ENCODE results near the gene SFXN4. TPM values are rescaled to one million over a fixed set of nuclear protein-coding genes. Genes with fewer than 3 reads are reported as not detected.

The SFXN4 gene
- total RNA-seq, 4 donors from 2014 or later, result 12.2 to 37.4 (median 15.0) TPM

GRCh38 chr10:119119400-119119799 lies 46.1 kb downstream of the SFXN4 start:
- Histone ChIP-seq H3K4me3 (no peak overlapping the region), H3K4me1 (no peaks in the 10 kb centered on the region), H3K27me3 (no peaks in the 10 kb centered on the region), H3K27ac (no peak overlapping the region), H3K36me3 (peaks cover 76% of the 10 kb centered on the region), H3K9me3 (no peaks in the 10 kb centered on the region)
- TF ChIP-seq CTCF (IDR thresholded peaks at IDR 0.05) (no peak), EP300 (IDR thresholded peaks at IDR 0.05) (no peak), POLR2AphosphoS5 (IDR thresholded peaks at IDR 0.05) (no peak), POLR2A (IDR thresholded peaks at IDR 0.05) (no peak)
- DNase-seq (ENCODE audit: low spot score in 2 of 2), result no peak
- 100% methylated on average over 1 of the region's 1 CpG for WGBS

GRCh38 chr10:119118231-119118630 lies 47.3 kb downstream of the SFXN4 start:
- H3K4me3 ChIP-seq, result no peak overlapping the region
- WGBS, result 88% methylated on average over 5 of the region's 5 CpGs
- TF ChIP-seq CTCF (IDR thresholded peaks at IDR 0.05), result no peak
- no peak for TF ChIP-seq EP300 (IDR thresholded peaks at IDR 0.05)
- no peak for TF ChIP-seq POLR2AphosphoS5 (IDR thresholded peaks at IDR 0.05)
- no peak for TF ChIP-seq POLR2A (IDR thresholded peaks at IDR 0.05)
- no peaks in the 10 kb centered on the region for H3K9me3 ChIP-seq
- H3K27ac ChIP-seq, result no peak overlapping the region
- DNase-seq (ENCODE audit: low spot score in 2 of 2), result no peak
- H3K4me1 ChIP-seq, result no peaks in the 10 kb centered on the region
- peaks cover 76% of the 10 kb centered on the region for H3K36me3 ChIP-seq
- H3K27me3 ChIP-seq, result no peaks in the 10 kb centered on the region

GRCh38 chr10:119116326-119116951 lies 49.1 kb downstream of the SFXN4 start:
- WGBS, result 95% methylated on average over 6 of the region's 6 CpGs
- Histone ChIP-seq H3K4me3 (no peak overlapping the region), H3K36me3 (peaks cover 76% of the 10 kb centered on the region), H3K27ac (no peak overlapping the region), H3K27me3 (no peaks in the 10 kb centered on the region), H3K9me3 (no peaks in the 10 kb centered on the region), H3K4me1 (no peaks in the 10 kb centered on the region)
- TF ChIP-seq POLR2AphosphoS5 (IDR thresholded peaks at IDR 0.05) (no peak), EP300 (IDR thresholded peaks at IDR 0.05) (no peak), POLR2A (IDR thresholded peaks at IDR 0.05) (no peak), CTCF (IDR thresholded peaks at IDR 0.05) (no peak)
- no peak for DNase-seq (ENCODE audit: low spot score in 2 of 2)

GRCh38 chr10:119115926-119116325 lies 49.6 kb downstream of the SFXN4 start:
- Histone ChIP-seq H3K36me3 (peaks cover 80% of the 10 kb centered on the region), H3K27me3 (no peaks in the 10 kb centered on the region), H3K4me3 (no peak overlapping the region), H3K9me3 (no peaks in the 10 kb centered on the region), H3K27ac (no peak overlapping the region), H3K4me1 (no peaks in the 10 kb centered on the region)
- TF ChIP-seq EP300 (IDR thresholded peaks at IDR 0.05), result no peak
- TF ChIP-seq CTCF (IDR thresholded peaks at IDR 0.05), result no peak
- no peak for TF ChIP-seq POLR2A (IDR thresholded peaks at IDR 0.05)
- TF ChIP-seq POLR2AphosphoS5 (IDR thresholded peaks at IDR 0.05), result no peak
- 75% methylated on average over 9 of the region's 9 CpGs for WGBS
- no peak for DNase-seq (ENCODE audit: low spot score in 2 of 2)

GRCh38 chr10:119113751-119114732 lies 51.5 kb downstream of the SFXN4 start:
- Histone ChIP-seq H3K27ac (no peak overlapping the region), H3K36me3 (peaks cover 73% of the 10 kb centered on the region), H3K4me1 (no peaks in the 10 kb centered on the region), H3K9me3 (no peaks in the 10 kb centered on the region), H3K4me3 (no peak overlapping the region), H3K27me3 (no peaks in the 10 kb centered on the region)
- 85% methylated on average over 9 of the region's 11 CpGs for WGBS
- no peak for DNase-seq (ENCODE audit: low spot score in 2 of 2)
- TF ChIP-seq POLR2AphosphoS5 (IDR thresholded peaks at IDR 0.05), result no peak
- TF ChIP-seq CTCF (IDR thresholded peaks at IDR 0.05), result no peak
- no peak for TF ChIP-seq POLR2A (IDR thresholded peaks at IDR 0.05)
- TF ChIP-seq EP300 (IDR thresholded peaks at IDR 0.05), result no peak
